CD4-positive, CD25-positive, alpha-beta regulatory T cell (primary cell): ENCODE data around the gene DMAC2. TPM values are rescaled to one million over a fixed set of nuclear protein-coding genes. Genes with fewer than 3 reads are reported as not detected.
"Not testable (repeated sequence)": the region's sequence is repeated elsewhere in the genome, so short reads cannot be mapped to it uniquely, and the experiment has no call there.

Experiments used
- ATAC-seq, 2 donors: fragments of 150-1000 bp; cut with Tn5 transposase; one replicate each; pipeline ENCODE4 v1.10.0; 2021; ENCODE audit warnings: low read depth in 2 of 2, moderate number of reproducible peaks in 2 of 2, moderate library complexity in 1 of 2
- DNase-seq, 3 donors: peaks; one replicate each; pipeline versions ENCODE4 v3.0.0 to v3.0.0-alpha.2; 2012 to 2022; ENCODE audit warnings: mixed read lengths in 1 of 3
- H3K27ac ChIP-seq: one replicate; pipeline ENCODE4 v1.7.0; 2013; ENCODE audit warnings: mild to moderate bottlenecking, low read length; ENCODE audit not compliant: insufficient read depth, poor library complexity, severe bottlenecking
- H3K27me3 ChIP-seq: one replicate; pipeline ENCODE4 v1.7.0; 2013; ENCODE audit warnings: low read length; ENCODE audit not compliant: control insufficient read depth, insufficient read depth
- H3K36me3 ChIP-seq: one replicate; pipeline ENCODE4 v1.7.0; 2013; ENCODE audit warnings: mild to moderate bottlenecking, low read length, moderate library complexity; ENCODE audit not compliant: control insufficient read depth, insufficient read depth
- H3K4me1 ChIP-seq: 2 replicates; pipeline ENCODE4 v1.7.0; 2013; ENCODE audit warnings: mild to moderate bottlenecking, low read length; ENCODE audit not compliant: insufficient read depth, control insufficient read depth, poor library complexity, severe bottlenecking
- H3K4me3 ChIP-seq: one replicate; pipeline ENCODE4 v1.7.0; 2013; ENCODE audit warnings: low read depth, mild to moderate bottlenecking, low read length, moderate library complexity
- H3K9me3 ChIP-seq, 2 experiments: 1 replicate in 1 of 2; 2 replicates in 1 of 2; pipeline ENCODE4 v1.7.0; 2013; ENCODE audit warnings: low read length in 2 of 2, mild to moderate bottlenecking in 1 of 2, moderate library complexity in 1 of 2; ENCODE audit not compliant: control insufficient read depth in 2 of 2
- H3K27ac Mint-ChIP-seq, 3 donors: one replicate each; pipeline ENCODE4 v1.8.0; 2020 to 2022; ENCODE audit warnings: mild to moderate bottlenecking in 3 of 3, mixed read lengths in 3 of 3, moderate library complexity in 2 of 3
- H3K27me3 Mint-ChIP-seq: one replicate; pipeline ENCODE4 v1.8.0; 2022; ENCODE audit warnings: mild to moderate bottlenecking, mixed read lengths
- H3K36me3 Mint-ChIP-seq: one replicate; pipeline ENCODE4 v1.8.0; 2020; ENCODE audit warnings: mixed read lengths
- H3K4me1 Mint-ChIP-seq, 4 donors: one replicate each; pipeline ENCODE4 v1.8.0; 2020 to 2022; ENCODE audit warnings: mixed read lengths in 4 of 4, mild to moderate bottlenecking in 1 of 4
- H3K4me3 Mint-ChIP-seq, 4 donors: one replicate each; pipeline ENCODE4 v1.8.0; 2020 to 2022; ENCODE audit warnings: mild to moderate bottlenecking in 4 of 4, mixed read lengths in 4 of 4, moderate library complexity in 3 of 4
- H3K9me3 Mint-ChIP-seq, 7 donors: one replicate each; pipeline ENCODE4 v1.8.0; 2020 to 2022; ENCODE audit warnings: mixed read lengths in 7 of 7, mild to moderate bottlenecking in 3 of 7, moderate library complexity in 2 of 7
- polyA plus RNA-seq, 4 donors: library from polyadenylated mRNA; unstranded; fragments of 300-500 nt; fragmentation: Illumina TruSeq; gene quantifications; one replicate each; pipeline ENCODE4 v1.2.3, GENCODE V29; 2021
- total RNA-seq: library from RNA; stranded (reverse); gene quantifications from one replicate; pipeline ENCODE4 v1.2.3, GENCODE V29; 2022

The DMAC2 gene
- total and polyA plus RNA-seq, 5 donors from 2014 or later: 26.8 to 58.6 (median 48.3) TPM

- no peaks in the 10 kb centered on the region for H3K9me3 ChIP-seq
- no peak overlapping the region for H3K27ac ChIP-seq
- peak overlapping the region in 1 of 3 donors; percentile 82 for H3K27ac Mint-ChIP-seq
- ATAC-seq (no peak), DNase-seq (no peak)
- H3K27me3 Mint-ChIP-seq: peaks cover 8% of the 10 kb centered on the region
- no peak overlapping the region for H3K4me3 ChIP-seq
- no peaks in the 10 kb centered on the region for H3K9me3 Mint-ChIP-seq
- H3K4me1 Mint-ChIP-seq: peaks cover 8 to 17% (median 13%) of the 10 kb centered on the region in 4 donors
- peaks cover 9% of the 10 kb centered on the region for H3K36me3 ChIP-seq
- H3K36me3 Mint-ChIP-seq: peaks cover 10% of the 10 kb centered on the region
- H3K4me1 ChIP-seq: peaks cover 10% of the 10 kb centered on the region
- no peaks in the 10 kb centered on the region for H3K27me3 ChIP-seq
- peak overlapping the region in 1 of 4 donors; percentile 57 for H3K4me3 Mint-ChIP-seq
These were observed 1.7 kb downstream of the DMAC2 start for GRCh38 chr19:41437944-41438574.

GRCh38 chr19:41436674-41436951, 3.1 kb downstream of the DMAC2 start:
- peak overlapping the region in 3 of 4 donors; percentile 38 to 81 (median 49) for H3K4me3 Mint-ChIP-seq
- Histone ChIP-seq H3K4me3 (no peak overlapping the region), H3K4me1 (peaks cover 10% of the 10 kb centered on the region), H3K36me3 (peaks cover 22% of the 10 kb centered on the region), H3K9me3 (no peaks in the 10 kb centered on the region), H3K27ac (no peak overlapping the region), H3K27me3 (no peaks in the 10 kb centered on the region)
- H3K4me1 Mint-ChIP-seq: peaks cover 8 to 17% (median 13%) of the 10 kb centered on the region in 4 donors
- H3K27ac Mint-ChIP-seq: peak overlapping the region in 1 of 3 donors; percentile 31
- no peaks in the 10 kb centered on the region for H3K9me3 Mint-ChIP-seq
- DNase-seq: no peak
- peaks cover 4% of the 10 kb centered on the region for H3K27me3 Mint-ChIP-seq
- no peak for ATAC-seq
- peaks cover 21% of the 10 kb centered on the region for H3K36me3 Mint-ChIP-seq

DNA sequence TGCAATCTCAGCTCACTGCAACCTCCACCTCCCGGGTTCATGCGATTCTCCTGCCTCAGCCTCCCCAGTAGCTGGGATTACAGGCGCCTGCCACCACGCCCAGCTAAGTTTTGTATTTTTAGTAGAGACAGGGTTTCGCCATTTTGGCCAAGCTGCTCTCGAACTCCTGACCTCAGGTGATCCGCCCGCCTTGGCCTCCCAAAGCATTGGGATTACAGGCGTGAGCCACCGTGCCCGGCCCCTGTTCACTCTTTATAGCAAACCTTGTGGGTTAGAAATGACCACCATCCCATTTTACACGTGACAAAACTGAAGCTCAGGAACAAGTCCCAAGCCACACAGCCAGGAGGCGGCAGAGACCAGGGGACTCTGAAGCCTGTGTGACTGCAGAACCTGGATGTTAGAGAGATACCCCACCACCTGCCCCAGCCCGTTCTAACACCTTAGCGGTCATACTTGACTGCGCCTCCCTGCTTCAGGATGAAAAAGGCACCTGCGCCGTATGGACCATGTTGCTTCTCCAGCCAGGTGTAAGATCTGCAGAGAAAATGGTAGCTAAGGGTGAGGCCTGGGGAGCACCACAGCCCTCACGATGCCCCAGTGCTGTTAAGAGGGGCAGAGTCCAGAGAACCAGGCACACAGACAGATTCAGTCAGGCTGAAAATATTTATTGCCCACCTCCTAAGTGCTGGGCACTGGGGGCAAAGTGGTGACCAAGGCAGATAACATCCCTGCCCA, 3.6 kb downstream of the DMAC2 start:
- peaks cover 10% of the 10 kb centered on the region for H3K4me1 ChIP-seq

GRCh38 chr19:41435376-41435775, 4.3 kb downstream of the DMAC2 start:
- Mint-ChIP-seq H3K4me1 (peaks cover 8 to 17% (median 11%) of the 10 kb centered on the region in 4 donors), H3K36me3 (peaks cover 23% of the 10 kb centered on the region)
- H3K9me3 Mint-ChIP-seq, H3K4me1 ChIP-seq, H3K27me3 Mint-ChIP-seq, DNase-seq, ATAC-seq, H3K4me3 ChIP-seq, H3K9me3 ChIP-seq, H3K27me3 ChIP-seq, H3K4me3 Mint-ChIP-seq, H3K27ac Mint-ChIP-seq, H3K27ac ChIP-seq: not testable (repeated sequence)
- peaks cover 25% of the 10 kb centered on the region for H3K36me3 ChIP-seq

More for the DNA sequence above, 3.6 kb downstream of the DMAC2 start:
- H3K27ac ChIP-seq: no peak overlapping the region
- Mint-ChIP-seq H3K27me3 (peaks cover 4% of the 10 kb centered on the region), H3K27ac (peak overlapping the region in 1 of 3 donors; percentile 31), H3K9me3 (no peaks in the 10 kb centered on the region), H3K36me3 (peaks cover 23% of the 10 kb centered on the region), H3K4me1 (peaks cover 8 to 17% (median 13%) of the 10 kb centered on the region in 4 donors), H3K4me3 (peak overlapping the region in 2 of 4 donors; percentile 41 to 81)
- no peaks in the 10 kb centered on the region for H3K27me3 ChIP-seq
- DNase-seq (no peak), ATAC-seq (no peak)
- H3K4me3 ChIP-seq: no peak overlapping the region
- H3K36me3 ChIP-seq: peaks cover 22% of the 10 kb centered on the region
- no peaks in the 10 kb centered on the region for H3K9me3 ChIP-seq

DNA sequence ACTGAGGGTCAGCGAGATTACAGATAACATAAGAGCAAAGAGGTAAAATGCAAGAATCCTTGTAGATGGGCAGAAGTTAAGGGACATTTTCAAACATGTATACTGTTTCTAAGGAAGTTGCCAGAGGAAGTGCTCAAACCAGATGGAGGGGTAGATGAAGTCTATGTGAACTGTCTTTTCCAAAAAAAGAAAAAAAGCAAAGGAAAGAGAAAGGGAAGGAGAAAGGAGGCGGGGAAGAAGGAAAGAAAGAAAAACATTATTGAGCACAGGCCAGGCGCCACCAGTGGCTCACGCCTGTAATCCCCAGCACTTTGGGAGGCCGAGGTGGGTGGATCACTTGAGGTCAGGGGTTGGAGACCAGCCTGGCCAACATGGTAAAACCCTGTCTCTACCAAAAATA, 5.3 kb downstream of the DMAC2 start:
- H3K36me3 ChIP-seq: peaks cover 25% of the 10 kb centered on the region
- no peak for ATAC-seq
- DNase-seq: no peak
- no peaks in the 10 kb centered on the region for H3K27me3 ChIP-seq
- Mint-ChIP-seq H3K9me3 (no peaks in the 10 kb centered on the region), H3K36me3 (peaks cover 23% of the 10 kb centered on the region), H3K27ac (peak overlapping the region in 1 of 3 donors; percentile 97), H3K4me1 (peaks cover 8 to 17% (median 9%) of the 10 kb centered on the region in 4 donors), H3K27me3 (no peaks in the 10 kb centered on the region), H3K4me3 (peak overlapping the region in 1 of 4 donors; percentile 77)
- peaks cover 8% of the 10 kb centered on the region for H3K4me1 ChIP-seq
- H3K9me3 ChIP-seq: no peaks in the 10 kb centered on the region
- H3K4me3 ChIP-seq: no peak overlapping the region
- no peak overlapping the region for H3K27ac ChIP-seq

DNA sequence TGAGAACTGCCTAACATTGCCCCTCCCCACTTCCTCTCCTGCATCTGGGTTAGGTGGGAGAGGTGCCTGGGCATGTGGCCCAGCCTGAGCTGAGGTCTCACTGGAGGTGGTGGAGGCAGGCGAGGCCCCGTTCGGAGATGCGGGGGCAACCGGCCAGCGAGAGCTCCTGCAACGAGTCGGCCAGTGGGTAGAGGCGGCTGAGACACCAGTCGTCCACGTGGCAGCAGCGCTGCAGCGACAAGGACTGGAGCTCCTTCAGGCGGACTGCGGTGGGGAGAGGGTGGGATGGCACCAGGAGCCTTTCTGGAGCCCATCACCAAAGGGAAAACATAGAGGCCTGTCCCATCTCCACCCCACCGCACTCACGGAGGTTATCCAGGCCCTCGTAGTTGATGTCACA, 6.5 kb downstream of the DMAC2 start:
- no peak overlapping the region for H3K27ac ChIP-seq
- H3K27me3 ChIP-seq: no peaks in the 10 kb centered on the region
- Mint-ChIP-seq H3K36me3 (peaks cover 19% of the 10 kb centered on the region), H3K4me1 (peaks cover 6 to 20% (median 12%) of the 10 kb centered on the region in 4 donors), H3K27ac (no peak overlapping the region), H3K9me3 (no peaks in the 10 kb centered on the region), H3K27me3 (no peaks in the 10 kb centered on the region), H3K4me3 (no peak overlapping the region)
- no peak overlapping the region for H3K4me3 ChIP-seq
- no peaks in the 10 kb centered on the region for H3K9me3 ChIP-seq
- ATAC-seq (no peak), DNase-seq (no peak)
- peaks cover 5% of the 10 kb centered on the region for H3K4me1 ChIP-seq
- H3K36me3 ChIP-seq: peaks cover 25% of the 10 kb centered on the region

- Histone ChIP-seq H3K27me3 (no peaks in the 10 kb centered on the region), H3K9me3 (no peaks in the 10 kb centered on the region), H3K36me3 (peaks cover 25% of the 10 kb centered on the region), H3K27ac (no peak overlapping the region), H3K4me1 (peaks cover 13% of the 10 kb centered on the region), H3K4me3 (no peak overlapping the region)
- Mint-ChIP-seq H3K27me3 (no peaks in the 10 kb centered on the region), H3K27ac (peak overlapping the region in 2 of 3 donors; percentile 20 to 36), H3K36me3 (peaks cover 17% of the 10 kb centered on the region), H3K4me1 (peaks cover 7 to 25% (median 12%) of the 10 kb centered on the region in 4 donors), H3K4me3 (peak overlapping the region in 1 of 4 donors; percentile 34), H3K9me3 (no peaks in the 10 kb centered on the region)
- DNase-seq (peak in 1 of 3 donors; percentile 44), ATAC-seq (no peak)
These were observed 8.0 kb downstream of the DMAC2 start for GRCh38 chr19:41431426-41432386.
